GM23248 (cell line): ENCODE measurements around the gene VRTN.

Source experiments
- EZH2 ChIP-seq: fragments of 200-600 bp; sonication (generic); IDR thresholded peaks from 2 replicates; pipeline ENCODE4 v1.6.1; 2018; ENCODE audit warnings: antibody characterized with exemption, mild to moderate bottlenecking; ENCODE audit not compliant: insufficient read depth, poor library complexity, severe bottlenecking
- EZH2phosphoT487 ChIP-seq: fragments of 200-600 bp; sonication (generic); IDR thresholded peaks from 2 replicates; pipeline ENCODE4 v1.6.1; 2018; ENCODE audit warnings: antibody characterized with exemption, moderate library complexity, mild to moderate bottlenecking, low read depth; ENCODE audit not compliant: insufficient read depth

GRCh38 chr14:74349757-74350156 lies 1.5 kb downstream of the VRTN start:
- no peak for TF ChIP-seq EZH2
- no peak for TF ChIP-seq EZH2phosphoT487
